Caco-2 (cell line): ENCODE measurements around the gene RPN1. TPM values are rescaled to one million over a fixed set of nuclear protein-coding genes. Genes with fewer than 3 reads are reported as not detected.

Experiments
- BruUV-seq: library from RNA; stranded (reverse); fragments of 400-500 nt; replicated peaks from 2 replicates; lab custom pipeline; 2021; lab: Mats Ljungman, UMichigan
- CTCF ChIA-PET: fragments of 300-600 bp; sonication (Branson Sonifier 250); formaldehyde crosslinking; loops from one replicate; lab custom pipeline; 2022; ENCODE audit warnings: antibody characterized with exemption; lab: Charles Lee
- POLR2A ChIA-PET: fragments of 300-600 bp; sonication (Branson Sonifier 250); formaldehyde crosslinking; loops from one replicate; lab custom pipeline; 2022; ENCODE audit warnings: antibody characterized with exemption; lab: Charles Lee
- DNase-seq, 2 experiments: peaks; one replicate each; pipeline versions ENCODE4 v3.0.0 to v3.0.0-alpha.2; 2020 to 2022
- H3K27me3 ChIP-seq: replicated peaks from 2 replicates; pipeline ENCODE4 v1.6.0; 2011; ENCODE audit warnings: low read length; ENCODE audit not compliant: control insufficient read depth, insufficient read depth
- H3K36me3 ChIP-seq: 2 replicates; pipeline ENCODE4 v1.5.1; 2011; ENCODE audit warnings: low read length; ENCODE audit not compliant: control insufficient read depth, insufficient read depth
- H3K4me1 ChIP-seq: fragments of 250-450 bp; sonication (Bioruptor Pico); 2 replicates; pipeline ENCODE4 v1.5.1; 2020; ENCODE audit warnings: mild to moderate bottlenecking
- H3K4me3 ChIP-seq: 2 replicates; pipeline ENCODE4 v1.5.1; 2011; ENCODE audit warnings: low read depth, mild to moderate bottlenecking, control low read depth, low read length
- H3K9me3 ChIP-seq: fragments of 250-450 bp; sonication (Bioruptor Pico); 2 replicates; pipeline ENCODE4 v1.5.1; 2020; ENCODE audit warnings: mild to moderate bottlenecking, moderate library complexity
- H3K27ac Mint-ChIP-seq: one replicate; pipeline ENCODE4 v1.8.0; 2022; ENCODE audit warnings: mixed read lengths; ENCODE audit not compliant: unreplicated experiment
- H3K27me3 Mint-ChIP-seq: one replicate; pipeline ENCODE4 v1.8.0; 2022; ENCODE audit warnings: mixed read lengths; ENCODE audit not compliant: insufficient read depth, unreplicated experiment
- H3K36me3 Mint-ChIP-seq: one replicate; pipeline ENCODE4 v1.8.0; 2022; ENCODE audit warnings: mild to moderate bottlenecking, mixed read lengths; ENCODE audit not compliant: insufficient read depth, unreplicated experiment
- H3K4me1 Mint-ChIP-seq: one replicate; pipeline ENCODE4 v1.8.0; 2022; ENCODE audit warnings: low read depth, mixed read lengths; ENCODE audit not compliant: unreplicated experiment
- H3K4me3 Mint-ChIP-seq: one replicate; pipeline ENCODE4 v1.8.0; 2022; ENCODE audit warnings: mild to moderate bottlenecking, moderate library complexity, mixed read lengths; ENCODE audit not compliant: unreplicated experiment
- H3K9me3 Mint-ChIP-seq: one replicate; pipeline ENCODE4 v1.8.0; 2022; ENCODE audit warnings: mixed read lengths; ENCODE audit not compliant: unreplicated experiment
- intact Hi-C: fragments of 100-400 bp; cut with micrococcal nuclease; formaldehyde crosslinking; loops from one replicate; pipeline ENCODE4 v1.10.0; 2022; ENCODE audit not compliant: unreplicated experiment
- total RNA-seq: library from RNA; stranded (reverse); gene quantifications from 2 replicates; pipeline ENCODE4 v1.2.3, GENCODE V29; 2022
- TF ChIP-seq, protein P1 (sequence below), 2 experiments: fragments of 200-600 bp in 1 of 2; IDR thresholded peaks; 1 replicate in 1 of 2; 2 replicates in 1 of 2; pipeline versions ENCODE4 v1.5.1 to v1.8.0; 2011 to 2022; ENCODE audit warnings: antibody characterized with exemption in 1 of 2, control low read depth in 1 of 2, inconsistent platforms in 1 of 2, low read depth in 1 of 2, low read length in 1 of 2, mild to moderate bottlenecking in 1 of 2, moderate library complexity in 1 of 2; ENCODE audit not compliant: insufficient read depth in 1 of 2, severe bottlenecking in 1 of 2, unreplicated experiment in 1 of 2

The RPN1 gene
- total RNA-seq, 1 experiment from 2014 or later: 282 TPM

DNA sequence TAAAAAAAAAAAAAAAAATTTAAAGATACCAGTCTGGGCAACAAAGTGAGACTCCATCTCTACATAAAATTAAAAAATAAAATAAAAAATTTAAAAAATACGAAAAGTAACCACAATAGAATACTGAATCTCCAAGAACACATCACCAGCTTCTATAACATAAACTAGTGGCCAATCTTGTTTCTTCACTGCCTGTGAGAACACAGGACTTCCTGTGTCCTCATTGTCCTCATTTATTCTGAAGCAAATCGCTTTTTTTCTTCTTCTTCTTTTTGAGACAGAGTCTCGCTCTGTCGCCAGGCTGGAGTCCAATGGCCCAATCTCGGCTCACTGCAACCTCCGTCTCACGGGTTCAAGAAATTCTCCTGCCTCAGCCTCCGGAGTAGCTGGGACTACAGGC lies 46.7 kb upstream of the RPN1 start:
- Histone ChIP-seq H3K36me3 (no peaks in the 10 kb centered on the region), H3K27me3 (no peaks in the 10 kb centered on the region), H3K4me1 (no peaks in the 10 kb centered on the region), H3K4me3 (no peak overlapping the region), H3K9me3 (no peaks in the 10 kb centered on the region)
- TF ChIP-seq, protein P1, sequence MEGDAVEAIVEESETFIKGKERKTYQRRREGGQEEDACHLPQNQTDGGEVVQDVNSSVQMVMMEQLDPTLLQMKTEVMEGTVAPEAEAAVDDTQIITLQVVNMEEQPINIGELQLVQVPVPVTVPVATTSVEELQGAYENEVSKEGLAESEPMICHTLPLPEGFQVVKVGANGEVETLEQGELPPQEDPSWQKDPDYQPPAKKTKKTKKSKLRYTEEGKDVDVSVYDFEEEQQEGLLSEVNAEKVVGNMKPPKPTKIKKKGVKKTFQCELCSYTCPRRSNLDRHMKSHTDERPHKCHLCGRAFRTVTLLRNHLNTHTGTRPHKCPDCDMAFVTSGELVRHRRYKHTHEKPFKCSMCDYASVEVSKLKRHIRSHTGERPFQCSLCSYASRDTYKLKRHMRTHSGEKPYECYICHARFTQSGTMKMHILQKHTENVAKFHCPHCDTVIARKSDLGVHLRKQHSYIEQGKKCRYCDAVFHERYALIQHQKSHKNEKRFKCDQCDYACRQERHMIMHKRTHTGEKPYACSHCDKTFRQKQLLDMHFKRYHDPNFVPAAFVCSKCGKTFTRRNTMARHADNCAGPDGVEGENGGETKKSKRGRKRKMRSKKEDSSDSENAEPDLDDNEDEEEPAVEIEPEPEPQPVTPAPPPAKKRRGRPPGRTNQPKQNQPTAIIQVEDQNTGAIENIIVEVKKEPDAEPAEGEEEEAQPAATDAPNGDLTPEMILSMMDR (IDR thresholded peaks at IDR 0.05; ENCODE audit: insufficient read depth in 1 of 2, low read depth in 1 of 2, low read length in 1 of 2, severe bottlenecking in 1 of 2, unreplicated experiment in 1 of 2): no peak
- H3K9me3 Mint-ChIP-seq: no peaks in the 10 kb centered on the region
- DNase-seq: no peak
- H3K27me3 Mint-ChIP-seq: no peaks in the 10 kb centered on the region
- H3K4me1 Mint-ChIP-seq: no peaks in the 10 kb centered on the region
- intact Hi-C loops: no loop called here
- no TSS peak for BruUV-seq
- H3K4me3 Mint-ChIP-seq: no peak overlapping the region
- H3K36me3 Mint-ChIP-seq: no peaks in the 10 kb centered on the region
- ChIA-PET CTCF (no interaction called here), POLR2A (no interaction called here)
- no peak overlapping the region for H3K27ac Mint-ChIP-seq

DNA sequence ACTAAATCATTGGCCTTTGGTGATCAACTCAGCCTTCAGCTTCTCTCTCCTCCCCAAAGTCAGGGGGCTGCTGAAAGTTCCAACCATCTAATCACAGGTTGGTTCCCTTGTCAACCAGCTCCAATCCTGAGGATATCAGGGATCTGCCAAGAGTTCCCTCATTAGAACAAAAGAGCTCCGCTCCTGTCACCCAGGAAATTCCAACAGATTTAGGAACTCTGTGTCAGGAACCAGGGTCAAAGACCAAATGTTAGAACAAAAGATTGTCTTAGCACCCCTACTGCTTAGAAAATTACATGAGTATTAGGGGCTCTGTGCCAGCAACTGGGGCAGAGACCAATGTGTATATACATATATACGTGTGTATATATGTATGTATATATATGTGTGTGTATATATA lies 43.1 kb upstream of the RPN1 start:
- Mint-ChIP-seq H3K27me3 (no peaks in the 10 kb centered on the region), H3K4me1 (no peaks in the 10 kb centered on the region), H3K36me3 (no peaks in the 10 kb centered on the region), H3K27ac (no peak overlapping the region), H3K9me3 (no peaks in the 10 kb centered on the region), H3K4me3 (no peak overlapping the region)
- BruUV-seq: no TSS peak
- Histone ChIP-seq H3K36me3 (no peaks in the 10 kb centered on the region), H3K4me1 (no peaks in the 10 kb centered on the region), H3K9me3 (no peaks in the 10 kb centered on the region), H3K4me3 (no peak overlapping the region), H3K27me3 (no peaks in the 10 kb centered on the region)
- intact Hi-C loops: no loop called here
- TF ChIP-seq, protein P1 (IDR thresholded peaks at IDR 0.05; ENCODE audit: insufficient read depth in 1 of 2, low read depth in 1 of 2, low read length in 1 of 2, severe bottlenecking in 1 of 2, unreplicated experiment in 1 of 2): no peak
- ChIA-PET CTCF (interaction anchor here (0.5 kb wide), 1 partner anchor 475 kb away, joined by 3 read pairs; no protein-coding TSS in a partner anchor), POLR2A (no interaction called here)
- DNase-seq: no peak

DNA sequence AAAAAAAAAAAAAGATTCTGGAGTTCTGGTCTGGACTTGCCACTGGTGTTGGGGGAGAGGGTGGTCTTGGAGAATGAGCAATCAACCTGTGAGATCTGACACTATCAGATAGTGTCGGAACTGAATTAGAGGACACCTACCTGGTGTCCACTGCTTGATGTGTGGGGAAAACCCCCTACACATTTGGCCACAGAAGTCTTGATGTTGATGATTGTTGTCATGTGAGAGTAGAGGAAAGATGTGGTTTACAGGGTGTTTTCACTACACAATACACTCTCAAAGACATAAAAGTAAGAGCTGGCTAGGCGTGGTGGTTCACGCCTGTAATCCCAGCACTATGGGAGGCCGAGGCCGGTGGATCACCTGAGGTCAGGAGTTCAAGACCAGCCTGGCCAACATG lies 38.4 kb upstream of the RPN1 start:
- ChIA-PET CTCF (interaction anchor here (0.7 kb wide), 1 partner anchor 9 kb away, joined by 3 read pairs; no protein-coding TSS in a partner anchor), POLR2A (no interaction called here)
- H3K36me3 Mint-ChIP-seq: no peaks in the 10 kb centered on the region
- Histone ChIP-seq H3K27me3 (no peaks in the 10 kb centered on the region), H3K9me3 (no peaks in the 10 kb centered on the region), H3K4me1 (no peaks in the 10 kb centered on the region), H3K36me3 (no peaks in the 10 kb centered on the region), H3K4me3 (no peak overlapping the region)
- H3K27me3 Mint-ChIP-seq: no peaks in the 10 kb centered on the region
- DNase-seq: no peak
- TF ChIP-seq, protein P1 (IDR thresholded peaks at IDR 0.05; ENCODE audit: insufficient read depth in 1 of 2, low read depth in 1 of 2, low read length in 1 of 2, severe bottlenecking in 1 of 2, unreplicated experiment in 1 of 2): no peak
- no peaks in the 10 kb centered on the region for H3K9me3 Mint-ChIP-seq
- no peak overlapping the region for H3K27ac Mint-ChIP-seq
- BruUV-seq: no TSS peak
- intact Hi-C loops: no loop called here
- no peak overlapping the region for H3K4me3 Mint-ChIP-seq
- H3K4me1 Mint-ChIP-seq: no peaks in the 10 kb centered on the region
